Neural crest cell (in vitro differentiated cells): ENCODE data around the gene PSKH1. TPM values are rescaled to one million over a fixed set of nuclear protein-coding genes. Genes with fewer than 3 reads are reported as not detected.

Source experiments
- DNase-seq: peaks from one replicate; pipeline ENCODE4 v3.0.0; 2021; ENCODE audit warnings: low read depth, mixed read lengths, low spot score
- H3K27ac Mint-ChIP-seq: one replicate; pipeline ENCODE4 v1.8.0; 2021; ENCODE audit warnings: mild to moderate bottlenecking, mixed read lengths; ENCODE audit not compliant: unreplicated experiment
- H3K27me3 Mint-ChIP-seq: 2 replicates; pipeline ENCODE4 v1.8.0; 2021; ENCODE audit warnings: low read depth, mild to moderate bottlenecking, mixed read lengths
- H3K36me3 Mint-ChIP-seq: 2 replicates; pipeline ENCODE4 v1.8.0; 2021; ENCODE audit warnings: low read depth, mild to moderate bottlenecking, mixed read lengths
- H3K4me1 Mint-ChIP-seq: 2 replicates; pipeline ENCODE4 v1.8.0; 2021; ENCODE audit warnings: mixed read lengths
- H3K4me3 Mint-ChIP-seq: one replicate; pipeline ENCODE4 v1.8.0; 2021; ENCODE audit warnings: mild to moderate bottlenecking, mixed read lengths
- H3K9me3 Mint-ChIP-seq: 2 replicates; pipeline ENCODE4 v1.8.0; 2021; ENCODE audit warnings: mixed read lengths
- total RNA-seq: library from RNA; stranded (reverse); gene quantifications from 2 replicates; pipeline ENCODE4 v1.2.1, GENCODE V29; 2021
- TF ChIP-seq, protein P1 (sequence below): fragments of 200-600 bp; sonication (generic); conservative IDR thresholded peaks from 2 replicates; pipeline ENCODE4 v1.5.0; 2021; ENCODE audit warnings: antibody characterized with exemption, mild to moderate bottlenecking

PSKH1 gene
- total RNA-seq, 1 donor from 2014 or later: 41.5 TPM

DNA sequence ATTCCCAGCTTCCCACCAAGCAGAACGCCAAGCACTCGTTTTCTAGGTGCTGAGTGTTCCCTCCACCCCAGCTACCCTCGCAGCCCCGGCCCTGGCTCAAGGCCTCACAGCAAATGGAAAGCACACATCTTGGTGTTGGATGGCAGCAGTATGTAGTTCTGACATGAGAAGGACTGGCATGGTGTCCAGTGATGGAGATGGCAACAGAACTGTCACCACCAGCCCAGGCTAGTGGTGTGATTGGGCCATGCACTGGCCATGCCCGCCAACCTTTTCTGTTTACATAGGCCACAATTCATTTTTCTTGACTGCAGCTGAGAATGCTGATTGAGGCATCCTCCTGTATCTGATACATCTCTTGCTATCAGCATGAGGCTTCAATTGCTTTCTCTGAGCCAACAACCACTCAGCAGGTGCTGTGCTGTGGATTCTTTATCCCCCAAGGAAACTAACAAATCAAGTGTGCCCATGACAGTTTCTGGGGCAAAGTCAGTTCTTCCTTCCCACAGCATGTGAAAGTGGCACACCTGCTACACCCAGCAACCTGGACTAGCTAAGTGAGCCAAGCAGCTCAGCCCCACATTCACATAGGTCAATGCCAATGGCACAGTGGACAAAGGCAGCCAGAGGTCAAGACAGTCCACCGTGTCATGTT, 71.5 kb downstream of the PSKH1 start:
- H3K4me1 Mint-ChIP-seq: peaks cover 40% of the 10 kb centered on the region

DNA sequence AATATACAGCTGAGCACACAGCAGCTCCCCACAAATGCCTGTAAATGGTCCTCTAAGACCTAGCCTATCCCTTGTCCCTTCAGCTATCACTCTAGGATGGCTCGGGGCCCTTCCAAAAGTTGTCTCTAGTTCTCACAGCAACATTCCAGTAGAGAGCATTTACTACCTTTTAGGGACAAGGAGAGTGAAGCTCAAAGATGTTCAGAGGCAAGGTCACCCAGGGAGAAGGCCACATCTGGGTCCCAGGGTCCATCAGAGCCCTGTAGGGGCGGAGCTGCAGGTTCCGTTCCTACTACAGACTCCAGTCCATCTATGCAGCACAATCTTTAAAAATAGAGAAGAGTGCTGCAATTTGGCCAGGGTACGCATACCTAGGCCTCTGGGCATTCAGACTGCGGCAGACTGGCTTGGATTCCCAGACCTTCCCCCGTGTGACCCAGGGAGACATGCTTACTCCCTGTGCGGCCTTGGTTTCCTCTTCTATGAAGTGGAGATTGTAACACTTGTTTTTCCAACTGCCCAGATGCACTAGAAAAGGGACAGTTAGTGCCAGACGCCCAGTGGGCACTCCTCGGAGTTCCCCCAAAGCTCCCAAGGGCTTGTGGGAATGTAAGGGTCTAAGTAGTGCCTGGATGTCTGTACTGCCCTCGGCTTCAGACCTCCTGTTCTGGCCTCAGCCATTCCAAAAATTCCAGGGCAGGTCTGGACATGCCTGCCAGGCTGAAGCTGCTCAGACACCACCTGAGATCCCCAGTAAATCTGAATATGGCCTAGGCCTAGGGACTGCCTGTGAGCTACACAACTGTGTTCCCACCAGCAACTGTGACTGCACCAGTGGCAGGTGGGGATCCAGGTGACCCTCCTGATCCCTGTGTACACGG, 72.9 kb downstream of the PSKH1 start:
- Mint-ChIP-seq H3K27ac (peak overlapping the region; percentile 24), H3K9me3 (no peaks in the 10 kb centered on the region), H3K4me3 (peak overlapping the region; percentile 97)

More for the DNA sequence above, 71.5 kb downstream of the PSKH1 start:
- DNase-seq: no peak
- H3K9me3 Mint-ChIP-seq: no peaks in the 10 kb centered on the region
- no peak overlapping the region for H3K27ac Mint-ChIP-seq
- H3K4me3 Mint-ChIP-seq: peak overlapping the region; percentile 19
- no peaks in the 10 kb centered on the region for H3K27me3 Mint-ChIP-seq
- H3K36me3 Mint-ChIP-seq: no peaks in the 10 kb centered on the region
- TF ChIP-seq, protein P1, sequence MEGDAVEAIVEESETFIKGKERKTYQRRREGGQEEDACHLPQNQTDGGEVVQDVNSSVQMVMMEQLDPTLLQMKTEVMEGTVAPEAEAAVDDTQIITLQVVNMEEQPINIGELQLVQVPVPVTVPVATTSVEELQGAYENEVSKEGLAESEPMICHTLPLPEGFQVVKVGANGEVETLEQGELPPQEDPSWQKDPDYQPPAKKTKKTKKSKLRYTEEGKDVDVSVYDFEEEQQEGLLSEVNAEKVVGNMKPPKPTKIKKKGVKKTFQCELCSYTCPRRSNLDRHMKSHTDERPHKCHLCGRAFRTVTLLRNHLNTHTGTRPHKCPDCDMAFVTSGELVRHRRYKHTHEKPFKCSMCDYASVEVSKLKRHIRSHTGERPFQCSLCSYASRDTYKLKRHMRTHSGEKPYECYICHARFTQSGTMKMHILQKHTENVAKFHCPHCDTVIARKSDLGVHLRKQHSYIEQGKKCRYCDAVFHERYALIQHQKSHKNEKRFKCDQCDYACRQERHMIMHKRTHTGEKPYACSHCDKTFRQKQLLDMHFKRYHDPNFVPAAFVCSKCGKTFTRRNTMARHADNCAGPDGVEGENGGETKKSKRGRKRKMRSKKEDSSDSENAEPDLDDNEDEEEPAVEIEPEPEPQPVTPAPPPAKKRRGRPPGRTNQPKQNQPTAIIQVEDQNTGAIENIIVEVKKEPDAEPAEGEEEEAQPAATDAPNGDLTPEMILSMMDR: no peak

GRCh38 chr16:67966549-67967182, 73.6 kb downstream of the PSKH1 start:
- Mint-ChIP-seq H3K9me3 (no peaks in the 10 kb centered on the region), H3K27ac (peak overlapping the region; percentile 94), H3K27me3 (no peaks in the 10 kb centered on the region), H3K4me3 (peak overlapping the region; percentile 97), H3K36me3 (no peaks in the 10 kb centered on the region), H3K4me1 (peaks cover 38% of the 10 kb centered on the region)
- TF ChIP-seq, protein P1: no peak
- DNase-seq: no peak

More for the DNA sequence above, 72.9 kb downstream of the PSKH1 start:
- Mint-ChIP-seq H3K36me3 (no peaks in the 10 kb centered on the region), H3K4me1 (peaks cover 38% of the 10 kb centered on the region), H3K27me3 (no peaks in the 10 kb centered on the region)
- no peak for DNase-seq
- TF ChIP-seq, protein P1: no peak

- DNase-seq: no peak
- no peaks in the 10 kb centered on the region for H3K27me3 Mint-ChIP-seq
- H3K36me3 Mint-ChIP-seq: no peaks in the 10 kb centered on the region
- peaks cover 38% of the 10 kb centered on the region for H3K4me1 Mint-ChIP-seq
- no peaks in the 10 kb centered on the region for H3K9me3 Mint-ChIP-seq
- TF ChIP-seq, protein P1: no peak
- H3K27ac Mint-ChIP-seq: peak overlapping the region; percentile 94
- H3K4me3 Mint-ChIP-seq: peak overlapping the region; percentile 97
These were observed 74.3 kb downstream of the PSKH1 start for GRCh38 chr16:67967183-67967957.

DNA sequence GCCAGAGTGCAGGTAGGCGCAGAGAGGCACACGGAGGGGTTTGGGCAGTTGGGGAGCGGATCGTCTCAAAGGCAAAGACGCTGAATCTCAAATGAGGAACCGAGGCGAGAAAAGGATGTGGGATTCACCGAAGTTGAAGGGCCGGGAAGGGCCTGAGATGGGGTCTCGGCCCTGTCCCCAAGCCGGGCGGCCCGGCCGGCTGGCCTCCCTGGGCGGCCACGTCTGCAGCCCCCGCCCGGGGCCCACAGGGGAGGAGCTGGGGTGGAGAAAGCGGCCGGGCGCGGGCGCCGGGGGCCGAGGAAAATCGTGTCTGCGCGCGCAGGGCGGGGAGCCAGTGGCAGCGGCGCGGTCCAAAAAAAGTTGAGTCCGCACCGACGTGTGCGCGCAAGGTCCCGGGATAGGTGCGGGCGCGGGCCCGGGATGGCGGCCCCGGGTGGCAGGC, 74.9 kb downstream of the PSKH1 start:
- H3K4me1 Mint-ChIP-seq: peaks cover 38% of the 10 kb centered on the region
- peak overlapping the region; percentile 94 for H3K27ac Mint-ChIP-seq
- no peaks in the 10 kb centered on the region for H3K9me3 Mint-ChIP-seq
- H3K4me3 Mint-ChIP-seq: peak overlapping the region; percentile 97
- DNase-seq: no peak
- no peaks in the 10 kb centered on the region for H3K36me3 Mint-ChIP-seq
- H3K27me3 Mint-ChIP-seq: no peaks in the 10 kb centered on the region
- TF ChIP-seq, protein P1: no peak
